ENCODE results near the gene TJP3. TPM values are rescaled to one million over a fixed set of nuclear protein-coding genes. Genes with fewer than 3 reads are reported as not detected.

TJP3 gene
- total RNA-seq, 1 donor from 2014 or later, result 21.7 TPM

- peaks cover 68% of the 10 kb centered on the region for H3K27me3 Mint-ChIP-seq (ENCODE audit: low read depth)
- TF ChIP-seq, protein P1, sequence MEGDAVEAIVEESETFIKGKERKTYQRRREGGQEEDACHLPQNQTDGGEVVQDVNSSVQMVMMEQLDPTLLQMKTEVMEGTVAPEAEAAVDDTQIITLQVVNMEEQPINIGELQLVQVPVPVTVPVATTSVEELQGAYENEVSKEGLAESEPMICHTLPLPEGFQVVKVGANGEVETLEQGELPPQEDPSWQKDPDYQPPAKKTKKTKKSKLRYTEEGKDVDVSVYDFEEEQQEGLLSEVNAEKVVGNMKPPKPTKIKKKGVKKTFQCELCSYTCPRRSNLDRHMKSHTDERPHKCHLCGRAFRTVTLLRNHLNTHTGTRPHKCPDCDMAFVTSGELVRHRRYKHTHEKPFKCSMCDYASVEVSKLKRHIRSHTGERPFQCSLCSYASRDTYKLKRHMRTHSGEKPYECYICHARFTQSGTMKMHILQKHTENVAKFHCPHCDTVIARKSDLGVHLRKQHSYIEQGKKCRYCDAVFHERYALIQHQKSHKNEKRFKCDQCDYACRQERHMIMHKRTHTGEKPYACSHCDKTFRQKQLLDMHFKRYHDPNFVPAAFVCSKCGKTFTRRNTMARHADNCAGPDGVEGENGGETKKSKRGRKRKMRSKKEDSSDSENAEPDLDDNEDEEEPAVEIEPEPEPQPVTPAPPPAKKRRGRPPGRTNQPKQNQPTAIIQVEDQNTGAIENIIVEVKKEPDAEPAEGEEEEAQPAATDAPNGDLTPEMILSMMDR (IDR thresholded peaks at IDR 0.05; ENCODE audit: unreplicated experiment), result no peak
- no peak overlapping the region for H3K4me3 Mint-ChIP-seq
- DNase-seq (ENCODE audit: low spot score in 2 of 2, unreplicated experiment in 2 of 2), result no peak
- no peaks in the 10 kb centered on the region for H3K36me3 Mint-ChIP-seq
- H3K4me1 Mint-ChIP-seq, result peaks cover 2% of the 10 kb centered on the region
- H3K27ac Mint-ChIP-seq, result no peak overlapping the region
- peaks cover 4% of the 10 kb centered on the region for H3K9me3 Mint-ChIP-seq
Measured at GRCh38 chr19:3788996-3789778, 81.0 kb downstream of the TJP3 start.

DNA sequence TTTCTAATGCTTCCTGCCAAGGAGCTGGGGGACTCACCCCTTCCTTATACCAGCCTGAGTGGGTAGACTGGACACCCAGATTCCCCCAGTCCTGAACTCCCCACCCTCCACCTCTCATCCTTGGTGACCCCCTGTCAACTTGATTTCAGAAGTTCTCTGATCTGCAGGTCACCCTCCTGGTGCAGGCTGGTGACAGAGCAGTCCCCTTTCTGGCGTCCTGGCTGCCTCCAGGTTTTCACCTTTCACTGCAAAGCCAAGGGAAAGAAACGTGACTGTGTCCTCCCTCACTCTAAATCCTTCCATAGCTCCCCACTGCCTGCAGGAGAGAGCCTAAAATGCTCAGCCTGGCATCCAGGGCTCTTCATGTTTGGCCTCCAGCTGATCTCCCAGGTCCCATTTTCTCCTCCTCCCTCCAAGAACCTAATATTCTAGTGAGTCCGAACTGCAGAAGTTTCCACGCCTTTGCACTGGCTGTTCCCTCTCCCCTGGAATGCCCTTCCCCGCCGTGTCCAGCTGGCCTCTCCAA is 82.1 kb downstream of the TJP3 start:
- no peaks in the 10 kb centered on the region for H3K36me3 Mint-ChIP-seq
- peaks cover 57% of the 10 kb centered on the region for H3K27me3 Mint-ChIP-seq (ENCODE audit: low read depth)
- peaks cover 2% of the 10 kb centered on the region for H3K4me1 Mint-ChIP-seq
- no peak overlapping the region for H3K4me3 Mint-ChIP-seq
- H3K27ac Mint-ChIP-seq, result no peak overlapping the region
- TF ChIP-seq, protein P1 (IDR thresholded peaks at IDR 0.05; ENCODE audit: unreplicated experiment), result no peak
- no peak for DNase-seq (ENCODE audit: low spot score in 2 of 2, unreplicated experiment in 2 of 2)
- H3K9me3 Mint-ChIP-seq, result peaks cover 4% of the 10 kb centered on the region

GRCh38 chr19:3790941-3791340 is 82.8 kb downstream of the TJP3 start:
- Mint-ChIP-seq H3K36me3 (no peaks in the 10 kb centered on the region), H3K4me3 (no peak overlapping the region), H3K4me1 (no peaks in the 10 kb centered on the region), H3K9me3 (peaks cover 4% of the 10 kb centered on the region), H3K27me3 (ENCODE audit: low read depth) (peaks cover 51% of the 10 kb centered on the region), H3K27ac (no peak overlapping the region)
- TF ChIP-seq, protein P1 (IDR thresholded peaks at IDR 0.05; ENCODE audit: unreplicated experiment), result no peak
- DNase-seq (ENCODE audit: low spot score in 2 of 2, unreplicated experiment in 2 of 2), result no peak

DNA sequence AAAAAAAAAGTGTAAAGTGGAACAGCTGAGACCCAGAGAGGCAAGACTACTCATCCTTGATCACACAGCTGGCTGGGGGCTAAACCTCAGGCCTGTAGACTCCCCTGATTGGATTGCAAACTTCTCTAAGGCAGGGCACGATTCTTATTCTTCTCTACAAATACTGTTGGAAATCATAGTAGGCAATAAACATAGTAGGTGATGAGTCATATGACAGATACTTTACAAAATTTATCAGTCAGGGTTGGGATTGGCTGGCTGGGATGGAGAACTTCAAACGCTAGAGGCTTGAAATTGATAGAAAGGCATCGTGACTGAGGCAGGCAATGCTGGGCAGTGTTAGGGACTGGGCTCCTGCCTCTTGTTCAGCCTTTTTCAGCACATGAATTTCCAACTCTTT is 83.9 kb downstream of the TJP3 start:
- H3K36me3 Mint-ChIP-seq, result no peaks in the 10 kb centered on the region
- H3K4me3 Mint-ChIP-seq, result no peak overlapping the region
- H3K9me3 Mint-ChIP-seq, result peaks cover 11% of the 10 kb centered on the region
- DNase-seq (ENCODE audit: low spot score in 2 of 2, unreplicated experiment in 2 of 2), result no peak
- TF ChIP-seq, protein P1 (IDR thresholded peaks at IDR 0.05; ENCODE audit: unreplicated experiment), result no peak
- no peak overlapping the region for H3K27ac Mint-ChIP-seq
- H3K27me3 Mint-ChIP-seq (ENCODE audit: low read depth), result peaks cover 45% of the 10 kb centered on the region
- H3K4me1 Mint-ChIP-seq, result no peaks in the 10 kb centered on the region

- Mint-ChIP-seq H3K36me3 (no peaks in the 10 kb centered on the region), H3K27me3 (ENCODE audit: low read depth) (peaks cover 38% of the 10 kb centered on the region), H3K4me1 (no peaks in the 10 kb centered on the region), H3K9me3 (peaks cover 11% of the 10 kb centered on the region), H3K4me3 (no peak overlapping the region), H3K27ac (no peak overlapping the region)
- DNase-seq (ENCODE audit: low spot score in 2 of 2, unreplicated experiment in 2 of 2), result no peak
- TF ChIP-seq, protein P1 (IDR thresholded peaks at IDR 0.05; ENCODE audit: unreplicated experiment), result no peak
Measured at GRCh38 chr19:3793799-3794198, 85.6 kb downstream of the TJP3 start.
